Ascending aorta (tissue), 2 donors: ENCODE results near the gene CORO7. TPM values are rescaled to one million over a fixed set of nuclear protein-coding genes. Genes with fewer than 3 reads are reported as not detected.
A peak's percentile ranks its signal among the peaks of the same experiment; 100 is the strongest.
"Not testable (repeated sequence)": the region's sequence is repeated elsewhere in the genome, so short reads cannot be mapped to it uniquely, and the experiment has no call there.

ENCODE experiments used
- DNase-seq, 2 donors: peaks; one replicate each; pipeline ENCODE4 v3.0.0-alpha.2; 2019; ENCODE audit warnings: low spot score in 2 of 2
- H3K27ac ChIP-seq, 2 donors: fragments of 200-600 bp; sonication (generic); one replicate each; pipeline ENCODE4 v1.5.1; 2016 to 2017; ENCODE audit warnings: mild to moderate bottlenecking in 1 of 2
- H3K27me3 ChIP-seq: fragments of 200-600 bp; sonication (generic); one replicate; pipeline ENCODE4 v1.5.1; 2017
- H3K36me3 ChIP-seq, 2 donors: fragments of 200-600 bp; sonication (generic); one replicate each; pipeline ENCODE4 v1.5.1; 2016
- H3K4me1 ChIP-seq, 2 donors: fragments of 200-600 bp; sonication (generic); one replicate each; pipeline ENCODE4 v1.5.1; 2016 to 2017; ENCODE audit warnings: mild to moderate bottlenecking in 1 of 2
- H3K4me3 ChIP-seq, 2 donors: fragments of 200-600 bp; sonication (generic); one replicate each; pipeline ENCODE4 v1.5.1; 2016 to 2017; ENCODE audit warnings: mild to moderate bottlenecking in 1 of 2
- H3K9me3 ChIP-seq, 2 donors: fragments of 200-600 bp; sonication (generic); one replicate each; pipeline ENCODE4 v1.5.1; 2016
- CTCF ChIP-seq, 3 experiments: fragments of 200-600 bp in 2 of 3; fragments of 450-650 bp in 1 of 3; sonication (generic) in 2 of 3; IDR thresholded peaks; one replicate each; pipeline ENCODE4 v1.5.1; 2016 to 2019; ENCODE audit warnings: antibody characterized with exemption in 3 of 3, mild to moderate bottlenecking in 1 of 3, moderate library complexity in 1 of 3
- intact Hi-C: fragments of 100-400 bp; cut with DNase I; formaldehyde crosslinking; loops from one replicate; pipeline ENCODE4 v1.15.1; 2023
- total RNA-seq: library from RNA; depleted of rRNA; stranded (reverse); fragments of >200 nt; gene quantifications from one replicate; pipeline ENCODE4 v1.1.0, GENCODE V29; 2016

The CORO7 gene
- total RNA-seq, 1 donor from 2014 or later, result 41.9 TPM

GRCh38 chr16:4399001-4399730, 17.2 kb downstream of the CORO7 start:
- no peaks in the 10 kb centered on the region for H3K27me3 ChIP-seq
- H3K4me3 ChIP-seq, result no peak overlapping the region
- TF ChIP-seq CTCF (IDR thresholded peaks at IDR 0.05), result no peak
- peaks cover 0 to 12% of the 10 kb centered on the region in 2 donors for H3K36me3 ChIP-seq
- H3K4me1 ChIP-seq, result peaks cover 0 to 3% of the 10 kb centered on the region in 2 donors
- no peak for DNase-seq
- H3K9me3 ChIP-seq, result no peaks in the 10 kb centered on the region
- H3K27ac ChIP-seq, result no peak overlapping the region
- intact Hi-C loops, result no loop called here

- H3K27ac ChIP-seq, result peak overlapping the region in 1 of 2 donors; percentile 5
- intact Hi-C loops, result no loop called here
- no peaks in the 10 kb centered on the region for H3K9me3 ChIP-seq
- TF ChIP-seq CTCF (IDR thresholded peaks at IDR 0.05), result no peak
- no peak for DNase-seq
- no peak overlapping the region for H3K4me3 ChIP-seq
- peaks cover 9 to 18% of the 10 kb centered on the region in 2 donors for H3K4me1 ChIP-seq
- H3K36me3 ChIP-seq, result peaks cover 0 to 4% of the 10 kb centered on the region in 2 donors
- H3K27me3 ChIP-seq, result no peaks in the 10 kb centered on the region
Observed at GRCh38 chr16:4395055-4395726, 21.2 kb downstream of the CORO7 start.

- H3K4me3 ChIP-seq, intact Hi-C loops, DNase-seq, H3K27me3 ChIP-seq, H3K9me3 ChIP-seq, H3K36me3 ChIP-seq: not testable (repeated sequence)
- H3K27ac ChIP-seq, result peak overlapping the region; percentile 94 to 99
- peaks cover 10 to 25% of the 10 kb centered on the region in 2 donors for H3K4me1 ChIP-seq
Observed at GRCh38 chr16:4393850-4394249, 22.5 kb downstream of the CORO7 start.

GRCh38 chr16:4393240-4393600, 23.2 kb downstream of the CORO7 start:
- peak in 1 of 2 donors; percentile 79 for DNase-seq
- H3K27ac ChIP-seq, result peak overlapping the region; percentile 94 to 99
- H3K36me3 ChIP-seq, result peaks cover 0 to 4% of the 10 kb centered on the region in 2 donors
- intact Hi-C loops, result no loop called here
- H3K9me3 ChIP-seq, result no peaks in the 10 kb centered on the region
- TF ChIP-seq CTCF (IDR thresholded peaks at IDR 0.05), result peak in 1 of 3 experiments; percentile 1
- no peak overlapping the region for H3K4me3 ChIP-seq
- H3K27me3 ChIP-seq, result no peaks in the 10 kb centered on the region
- peaks cover 15 to 31% of the 10 kb centered on the region in 2 donors for H3K4me1 ChIP-seq

- no peak for TF ChIP-seq CTCF (IDR thresholded peaks at IDR 0.05)
- peak in 1 of 2 donors; percentile 77 for DNase-seq
- Histone ChIP-seq H3K9me3 (no peaks in the 10 kb centered on the region), H3K27me3 (no peaks in the 10 kb centered on the region), H3K4me1 (peaks cover 20 to 35% of the 10 kb centered on the region in 2 donors), H3K36me3 (peaks cover 0 to 4% of the 10 kb centered on the region in 2 donors), H3K27ac (peak overlapping the region; percentile 94 to 99), H3K4me3 (no peak overlapping the region)
- intact Hi-C loops, result no loop called here
Observed at GRCh38 chr16:4392382-4393239, 23.8 kb downstream of the CORO7 start.
